NCI-H460 (cell line): ENCODE data around the gene TPCN1. TPM values are rescaled to one million over a fixed set of nuclear protein-coding genes. Genes with fewer than 3 reads are reported as not detected.

Experiments
- DNase-seq: peaks from one replicate; pipeline ENCODE4 v3.0.0-alpha.2; 2016; ENCODE audit warnings: low read depth; ENCODE audit errors: extremely low read depth
- total RNA-seq: library from RNA; depleted of rRNA; stranded (reverse); fragments of >200 nt; shearing (Covaris generic); gene quantifications from 2 replicates; pipeline ENCODE4 v1.2.3, GENCODE V29; 2014

Gene TPCN1
- total RNA-seq, 1 experiment from 2014 or later = 11.3 TPM

- DNase-seq = peak; percentile 19
Measured at GRCh38 chr12:113221997-113222729, 899 bp downstream of the TPCN1 start.

GRCh38 chr12:113222730-113223531 is 1.7 kb downstream of the TPCN1 start:
- peak; percentile 64 for DNase-seq

- DNase-seq = no peak
Measured at GRCh38 chr12:113224955-113225354, 3.7 kb downstream of the TPCN1 start.

- DNase-seq = no peak
Measured at GRCh38 chr12:113226696-113227568, 5.7 kb downstream of the TPCN1 start.

GRCh38 chr12:113227686-113228391 is 6.6 kb downstream of the TPCN1 start:
- no peak for DNase-seq

GRCh38 chr12:113228394-113229028 is 7.2 kb downstream of the TPCN1 start:
- DNase-seq = no peak

- no peak for DNase-seq
Measured at GRCh38 chr12:113230315-113231234, 9.3 kb downstream of the TPCN1 start.

GRCh38 chr12:113231235-113232088 is 10.2 kb downstream of the TPCN1 start:
- DNase-seq = no peak

- DNase-seq = no peak
Measured at GRCh38 chr12:113232089-113232839, 11.0 kb downstream of the TPCN1 start.

- DNase-seq = no peak
Measured at GRCh38 chr12:113232840-113233585, 11.7 kb downstream of the TPCN1 start.

- no peak for DNase-seq
Measured at GRCh38 chr12:113233967-113234366, 12.7 kb downstream of the TPCN1 start.

GRCh38 chr12:113234483-113234882 is 13.2 kb downstream of the TPCN1 start:
- DNase-seq = no peak

- DNase-seq = no peak
Measured at GRCh38 chr12:113235976-113236375, 14.7 kb downstream of the TPCN1 start.

GRCh38 chr12:113236539-113237399 is 15.5 kb downstream of the TPCN1 start:
- DNase-seq = no peak

- DNase-seq = no peak
Measured at GRCh38 chr12:113237748-113238147, 16.5 kb downstream of the TPCN1 start.
